Fibroblast of villous mesenchyme (primary cell): ENCODE data around the gene FBXO48. TPM values are rescaled to one million over a fixed set of nuclear protein-coding genes. Genes with fewer than 3 reads are reported as not detected.

ENCODE experiments used
- DNase-seq: peaks from one replicate; pipeline ENCODE4 v3.0.0-alpha.2; 2010; ENCODE audit warnings: low read depth
- H3K4me3 ChIP-seq: 2 replicates; pipeline ENCODE4 v1.5.1; 2011; ENCODE audit warnings: low read depth, mild to moderate bottlenecking, low read length
- CTCF ChIP-seq: IDR thresholded peaks from 2 replicates; pipeline ENCODE4 v1.5.1; 2012; ENCODE audit warnings: low read depth, mild to moderate bottlenecking, low read length; ENCODE audit not compliant: insufficient read depth
- total RNA-seq: library from RNA; depleted of rRNA; stranded (reverse); fragments of >200 nt; gene quantifications from 2 replicates; pipeline ENCODE4 v1.2.3, GENCODE V29; 2012

FBXO48 gene
- total RNA-seq, 1 donor: 0.86 TPM

- DNase-seq: no peak
- H3K4me3 ChIP-seq: no peak overlapping the region
- TF ChIP-seq CTCF: no peak
Measured at GRCh38 chr2:68411397-68412126, 55.5 kb downstream of the FBXO48 start.

Other genes starting within 250 kb of the FBXO48 start
- gene PPP3R1, start 214.8 kb downstream of the FBXO48 start, total RNA-seq: 28.0 and 38.4 TPM in 2 replicates
- gene CNRIP1, start 147.3 kb downstream of the FBXO48 start, total RNA-seq: 24.6 and 25.1 TPM in 2 replicates
- gene PLEK, start 102.0 kb downstream of the FBXO48 start, total RNA-seq: not detected in 2 replicates
- gene APLF, start 291 bp upstream of the FBXO48 start, total RNA-seq: 6.4 and 8.6 TPM in 2 replicates
- gene PROKR1, start 176.3 kb upstream of the FBXO48 start, total RNA-seq: not detected in 2 replicates